Effector memory CD8-positive, alpha-beta T cell (primary cell): ENCODE measurements around the gene CLSTN2.

Experiments used
- ATAC-seq: fragments of 150-1000 bp; cut with Tn5 transposase; replicated peaks from 2 replicates; pipeline ENCODE4 v1.10.0; 2021; ENCODE audit warnings: mild to moderate bottlenecking, moderate library complexity
- DNase-seq, 3 experiments: peaks; one replicate each; pipeline ENCODE4 v3.0.0; 2021
- H3K27ac Mint-ChIP-seq, 2 donors: one replicate each; pipeline ENCODE4 v1.8.0; 2022; ENCODE audit warnings: mild to moderate bottlenecking in 2 of 2, mixed read lengths in 2 of 2, moderate library complexity in 2 of 2
- H3K27me3 Mint-ChIP-seq, 2 donors: one replicate each; pipeline ENCODE4 v1.8.0; 2022; ENCODE audit warnings: mixed read lengths in 2 of 2
- H3K36me3 Mint-ChIP-seq: one replicate; pipeline ENCODE4 v1.8.0; 2022; ENCODE audit warnings: mild to moderate bottlenecking, moderate library complexity, mixed read lengths; ENCODE audit not compliant: insufficient read depth
- H3K4me1 Mint-ChIP-seq, 2 donors: one replicate each; pipeline ENCODE4 v1.8.0; 2022; ENCODE audit warnings: low read depth in 2 of 2, mixed read lengths in 2 of 2
- H3K4me3 Mint-ChIP-seq, 2 donors: one replicate each; pipeline ENCODE4 v1.8.0; 2022; ENCODE audit warnings: mild to moderate bottlenecking in 2 of 2, mixed read lengths in 2 of 2, moderate library complexity in 2 of 2
- H3K9me3 Mint-ChIP-seq, 2 donors: one replicate each; pipeline ENCODE4 v1.8.0; 2022; ENCODE audit warnings: mixed read lengths in 2 of 2
- total RNA-seq, 9 experiments: gene quantifications; one replicate each; lab custom pipeline; 2026; lab: John Stamatoyannopoulos, UW

The CLSTN2 gene
- 0 to 2.3 (median 0.06) reads per million in 9 experiments for total RNA-seq

GRCh38 chr3:139935016-139935865 is at the start of gene CLSTN2:
TSS of gene CLSTN2 (plus strand) at chr3:139935185.
- H3K27me3 Mint-ChIP-seq = peaks cover 40 to 63% of the 10 kb centered on the region in 2 donors
- H3K27ac Mint-ChIP-seq = no peak within 1 kb of the TSS
- DNase-seq (no peak), ATAC-seq (no peak)
- no peaks in the 10 kb centered on the region for H3K36me3 Mint-ChIP-seq
- no peak within 1 kb of the TSS for H3K4me3 Mint-ChIP-seq
- no peaks in the 10 kb centered on the region for H3K9me3 Mint-ChIP-seq
- H3K4me1 Mint-ChIP-seq = no peaks in the 10 kb centered on the region

GRCh38 chr3:139887431-139887830 is 47.6 kb upstream of the CLSTN2 start:
- no peak overlapping the region for H3K27ac Mint-ChIP-seq
- no peaks in the 10 kb centered on the region for H3K36me3 Mint-ChIP-seq
- no peaks in the 10 kb centered on the region for H3K27me3 Mint-ChIP-seq
- no peaks in the 10 kb centered on the region for H3K4me1 Mint-ChIP-seq
- ATAC-seq (no peak), DNase-seq (no peak)
- peaks cover 0 to 1% of the 10 kb centered on the region in 2 donors for H3K9me3 Mint-ChIP-seq
- no peak overlapping the region for H3K4me3 Mint-ChIP-seq

GRCh38 chr3:139888561-139889140 is 46.3 kb upstream of the CLSTN2 start:
- no peaks in the 10 kb centered on the region for H3K36me3 Mint-ChIP-seq
- H3K9me3 Mint-ChIP-seq = peaks cover 0 to 1% of the 10 kb centered on the region in 2 donors
- H3K4me3 Mint-ChIP-seq = no peak overlapping the region
- H3K4me1 Mint-ChIP-seq = no peaks in the 10 kb centered on the region
- no peak for ATAC-seq
- no peak overlapping the region for H3K27ac Mint-ChIP-seq
- DNase-seq = no peak
- no peaks in the 10 kb centered on the region for H3K27me3 Mint-ChIP-seq

- Mint-ChIP-seq H3K27me3 (no peaks in the 10 kb centered on the region), H3K4me1 (no peaks in the 10 kb centered on the region), H3K36me3 (no peaks in the 10 kb centered on the region), H3K9me3 (no peaks in the 10 kb centered on the region), H3K27ac (no peak overlapping the region), H3K4me3 (no peak overlapping the region)
- DNase-seq (no peak), ATAC-seq (no peak)
These were observed 41.6 kb upstream of the CLSTN2 start for GRCh38 chr3:139893267-139893962.

- Mint-ChIP-seq H3K27me3 (no peaks in the 10 kb centered on the region), H3K36me3 (no peaks in the 10 kb centered on the region), H3K4me3 (no peak overlapping the region), H3K27ac (no peak overlapping the region), H3K4me1 (no peaks in the 10 kb centered on the region), H3K9me3 (no peaks in the 10 kb centered on the region)
- no peak for DNase-seq
- ATAC-seq = no peak
These were observed 40.9 kb upstream of the CLSTN2 start for GRCh38 chr3:139893963-139894642.

GRCh38 chr3:139894643-139894989 is 40.4 kb upstream of the CLSTN2 start:
- Mint-ChIP-seq H3K4me3 (no peak overlapping the region), H3K27me3 (no peaks in the 10 kb centered on the region), H3K4me1 (no peaks in the 10 kb centered on the region), H3K9me3 (no peaks in the 10 kb centered on the region), H3K27ac (no peak overlapping the region), H3K36me3 (no peaks in the 10 kb centered on the region)
- DNase-seq (no peak), ATAC-seq (no peak)

- no peaks in the 10 kb centered on the region for H3K36me3 Mint-ChIP-seq
- H3K4me3 Mint-ChIP-seq = no peak overlapping the region
- DNase-seq (no peak), ATAC-seq (no peak)
- H3K9me3 Mint-ChIP-seq = peaks cover 0 to 6% of the 10 kb centered on the region in 2 donors
- H3K27ac Mint-ChIP-seq = no peak overlapping the region
- H3K4me1 Mint-ChIP-seq = no peaks in the 10 kb centered on the region
- no peaks in the 10 kb centered on the region for H3K27me3 Mint-ChIP-seq
These were observed 37.2 kb upstream of the CLSTN2 start for GRCh38 chr3:139897759-139898158.

GRCh38 chr3:139906418-139906817 is 28.6 kb upstream of the CLSTN2 start:
- peaks cover 5 to 6% of the 10 kb centered on the region in 2 donors for H3K9me3 Mint-ChIP-seq
- H3K27ac Mint-ChIP-seq = no peak overlapping the region
- no peak overlapping the region for H3K4me3 Mint-ChIP-seq
- ATAC-seq (no peak), DNase-seq (no peak)
- no peaks in the 10 kb centered on the region for H3K27me3 Mint-ChIP-seq
- no peaks in the 10 kb centered on the region for H3K4me1 Mint-ChIP-seq
- no peaks in the 10 kb centered on the region for H3K36me3 Mint-ChIP-seq

- Mint-ChIP-seq H3K9me3 (peaks cover 9 to 12% of the 10 kb centered on the region in 2 donors), H3K27ac (no peak overlapping the region), H3K4me1 (no peaks in the 10 kb centered on the region), H3K4me3 (no peak overlapping the region), H3K27me3 (no peaks in the 10 kb centered on the region), H3K36me3 (no peaks in the 10 kb centered on the region)
- ATAC-seq = no peak
- DNase-seq = no peak
These were observed 25.2 kb upstream of the CLSTN2 start for GRCh38 chr3:139909811-139910210.

- H3K9me3 Mint-ChIP-seq = peaks cover 7 to 9% of the 10 kb centered on the region in 2 donors
- no peak for DNase-seq
- no peak for ATAC-seq
- H3K27me3 Mint-ChIP-seq = no peaks in the 10 kb centered on the region
- no peaks in the 10 kb centered on the region for H3K4me1 Mint-ChIP-seq
- H3K4me3 Mint-ChIP-seq = no peak overlapping the region
- no peak overlapping the region for H3K27ac Mint-ChIP-seq
- no peaks in the 10 kb centered on the region for H3K36me3 Mint-ChIP-seq
These were observed 18.7 kb upstream of the CLSTN2 start for GRCh38 chr3:139916271-139916670.

- peaks cover 6 to 7% of the 10 kb centered on the region in 2 donors for H3K9me3 Mint-ChIP-seq
- H3K36me3 Mint-ChIP-seq = no peaks in the 10 kb centered on the region
- no peak overlapping the region for H3K27ac Mint-ChIP-seq
- no peak for DNase-seq
- H3K4me3 Mint-ChIP-seq = no peak overlapping the region
- H3K27me3 Mint-ChIP-seq = no peaks in the 10 kb centered on the region
- ATAC-seq = no peak
- no peaks in the 10 kb centered on the region for H3K4me1 Mint-ChIP-seq
These were observed 17.7 kb upstream of the CLSTN2 start for GRCh38 chr3:139917226-139917785.

GRCh38 chr3:139928708-139929505 is 6.1 kb upstream of the CLSTN2 start:
- Mint-ChIP-seq H3K4me3 (no peak overlapping the region), H3K36me3 (no peaks in the 10 kb centered on the region), H3K27me3 (peaks cover 9 to 31% of the 10 kb centered on the region in 2 donors), H3K4me1 (no peaks in the 10 kb centered on the region), H3K27ac (no peak overlapping the region), H3K9me3 (peaks cover 0 to 2% of the 10 kb centered on the region in 2 donors)
- no peak for DNase-seq
- ATAC-seq = no peak
